ENCODE results near the gene RHBDD2. TPM values are rescaled to one million over a fixed set of nuclear protein-coding genes. Genes with fewer than 3 reads are reported as not detected.
"Not testable (repeated sequence)": the region's sequence is repeated elsewhere in the genome, so short reads cannot be mapped to it uniquely, and the experiment has no call there.

Gene RHBDD2
- 44.3 and 49.5 TPM in 2 replicates for total RNA-seq

GRCh38 chr7:75878769-75879611 lies at the start of gene RHBDD2:
TSS of gene RHBDD2 (plus strand) at chr7:75879034. CDS start at chr7:75879083, 49 bp downstream.
- DNase-seq (ENCODE audit: extremely low read depth, low read depth, low spot score) = no peak

GRCh38 chr7:75829656-75830055 lies 49.2 kb upstream of the RHBDD2 start:
- DNase-seq (ENCODE audit: extremely low read depth, low read depth, low spot score) = not testable (repeated sequence)

GRCh38 chr7:75830978-75831377 lies 47.9 kb upstream of the RHBDD2 start:
- no peak for DNase-seq (ENCODE audit: extremely low read depth, low read depth, low spot score)

GRCh38 chr7:75833662-75834061 lies 45.2 kb upstream of the RHBDD2 start:
- not testable (repeated sequence) for DNase-seq (ENCODE audit: extremely low read depth, low read depth, low spot score)

- DNase-seq (ENCODE audit: extremely low read depth, low read depth, low spot score) = no peak
Observed at GRCh38 chr7:75835688-75836285, 43.0 kb upstream of the RHBDD2 start.

GRCh38 chr7:75836798-75837197 lies 42.0 kb upstream of the RHBDD2 start:
- DNase-seq (ENCODE audit: extremely low read depth, low read depth, low spot score) = no peak

GRCh38 chr7:75838281-75838930 lies 40.4 kb upstream of the RHBDD2 start:
- DNase-seq (ENCODE audit: extremely low read depth, low read depth, low spot score) = not testable (repeated sequence)

- no peak for DNase-seq (ENCODE audit: extremely low read depth, low read depth, low spot score)
Observed at GRCh38 chr7:75840029-75840428, 38.8 kb upstream of the RHBDD2 start.

GRCh38 chr7:75842836-75843446 lies 35.9 kb upstream of the RHBDD2 start:
- DNase-seq (ENCODE audit: extremely low read depth, low read depth, low spot score) = peak; percentile 57

- no peak for DNase-seq (ENCODE audit: extremely low read depth, low read depth, low spot score)
Observed at GRCh38 chr7:75843613-75844116, 35.2 kb upstream of the RHBDD2 start.

GRCh38 chr7:75844158-75844557 lies 34.7 kb upstream of the RHBDD2 start:
- no peak for DNase-seq (ENCODE audit: extremely low read depth, low read depth, low spot score)

GRCh38 chr7:75845132-75845531 lies 33.7 kb upstream of the RHBDD2 start:
- DNase-seq (ENCODE audit: extremely low read depth, low read depth, low spot score) = not testable (repeated sequence)

GRCh38 chr7:75847707-75848106 lies 31.1 kb upstream of the RHBDD2 start:
- DNase-seq (ENCODE audit: extremely low read depth, low read depth, low spot score) = no peak

GRCh38 chr7:75849573-75849972 lies 29.3 kb upstream of the RHBDD2 start:
- DNase-seq (ENCODE audit: extremely low read depth, low read depth, low spot score) = no peak

GRCh38 chr7:75850235-75850634 lies 28.6 kb upstream of the RHBDD2 start:
- no peak for DNase-seq (ENCODE audit: extremely low read depth, low read depth, low spot score)

- no peak for DNase-seq (ENCODE audit: extremely low read depth, low read depth, low spot score)
Observed at GRCh38 chr7:75854233-75854632, 24.6 kb upstream of the RHBDD2 start.

GRCh38 chr7:75854813-75855345 lies 24.0 kb upstream of the RHBDD2 start:
- DNase-seq (ENCODE audit: extremely low read depth, low read depth, low spot score) = not testable (repeated sequence)

- no peak for DNase-seq (ENCODE audit: extremely low read depth, low read depth, low spot score)
Observed at GRCh38 chr7:75856536-75856935, 22.3 kb upstream of the RHBDD2 start.

- no peak for DNase-seq (ENCODE audit: extremely low read depth, low read depth, low spot score)
Observed at GRCh38 chr7:75858410-75858809, 20.4 kb upstream of the RHBDD2 start.

GRCh38 chr7:75861636-75862035 lies 17.2 kb upstream of the RHBDD2 start:
- no peak for DNase-seq (ENCODE audit: extremely low read depth, low read depth, low spot score)

GRCh38 chr7:75864251-75864650 lies 14.6 kb upstream of the RHBDD2 start:
- not testable (repeated sequence) for DNase-seq (ENCODE audit: extremely low read depth, low read depth, low spot score)

All from glomerular endothelial cell (primary cell).